Measurements from ENCODE around the gene CSMD2.

- TF ChIP-seq OVOL2 (CRISPR knock-in tag; IDR thresholded peaks at IDR 0.05; ENCODE audit: borderline replicate concordance), result no peak
- TF ChIP-seq CTCF (IDR thresholded peaks at IDR 0.05), result no peak
- TF ChIP-seq NR1H2 (CRISPR knock-in tag; IDR thresholded peaks at IDR 0.05), result no peak
- no peak for TF ChIP-seq CBFB (CRISPR knock-in tag; IDR thresholded peaks at IDR 0.05; ENCODE audit: low read depth)
- TF ChIP-seq KAT7 (CRISPR knock-in tag; IDR thresholded peaks at IDR 0.05; ENCODE audit: borderline replicate concordance), result no peak
- no peak for TF ChIP-seq CREM (CRISPR knock-in tag; IDR thresholded peaks at IDR 0.05)
- TF ChIP-seq MAX (CRISPR knock-in tag; IDR thresholded peaks at IDR 0.05), result no peak
- TF ChIP-seq STAT6 (CRISPR knock-in tag; conservative IDR thresholded peaks at IDR 0.05; ENCODE audit: low read depth), result no peak
- TF ChIP-seq NR3C1 (CRISPR knock-in tag; conservative IDR thresholded peaks at IDR 0.05; ENCODE audit: low read depth), result no peak
Observed at GRCh38 chr1:33742663-33743062, 422.4 kb downstream of the CSMD2 start.

All from WTC11 (cell line).